ENCODE data around the gene F2RL2.

The F2RL2 gene

GRCh38 chr5:76625087-76625815, 2.0 kb upstream of the F2RL2 start:
- no peak overlapping the region for H3K4ac ChIP-seq (ENCODE audit: low read length)

GRCh38 chr5:76622076-76622475, 1.1 kb downstream of the F2RL2 start:
- no peak for DNase-seq (ENCODE audit: low spot score)
- Histone ChIP-seq H3K18ac (ENCODE audit: low read length) (no peak overlapping the region), H3K9ac (ENCODE audit: low read depth, low read length, poor library complexity) (no peak overlapping the region), H3K27me3 (ENCODE audit: control insufficient read depth in 3 of 3, insufficient read depth in 3 of 3, low read depth in 1 of 3, low read length in 3 of 3) (no peaks in the 10 kb centered on the region), H3K4me1 (ENCODE audit: control insufficient read depth in 2 of 2, insufficient read depth in 1 of 2, low read depth in 1 of 2, low read length in 2 of 2) (peaks cover 5 to 7% of the 10 kb centered on the region in 2 donors), H2BK120ac (ENCODE audit: low read depth, low read length) (no peak overlapping the region), H3K9me3 (replicated peaks in 1 of 2; ENCODE audit: control insufficient read depth in 2 of 2, insufficient read depth in 1 of 2, low read depth in 1 of 2, low read length in 2 of 2) (no peaks in the 10 kb centered on the region), H3K4ac (ENCODE audit: low read length) (no peak overlapping the region), H2AFZ (ENCODE audit: low read length) (no peak overlapping the region), H3K36me3 (replicated peaks in 1 of 2; ENCODE audit: control insufficient read depth in 2 of 2, insufficient read depth in 2 of 2, low read length in 2 of 2) (no peaks in the 10 kb centered on the region), H4K8ac (ENCODE audit: low read depth, low read length) (no peak overlapping the region), H3K14ac (ENCODE audit: low read length) (no peak overlapping the region), H3K4me2 (ENCODE audit: insufficient read depth, low read length, poor library complexity, severe bottlenecking) (no peak overlapping the region), H4K91ac (ENCODE audit: low read depth, low read length, poor library complexity) (no peak overlapping the region), H2BK15ac (ENCODE audit: low read length) (no peak overlapping the region), H3K27ac (replicated peaks; ENCODE audit: low read length) (no peak overlapping the region), H2BK12ac (ENCODE audit: low read length) (no peak overlapping the region), H3K4me3 (ENCODE audit: low read length in 2 of 2) (no peak overlapping the region), H3K23ac (ENCODE audit: low read depth, low read length, poor library complexity) (no peak overlapping the region), H2AK5ac (ENCODE audit: low read depth, low read length) (no peak overlapping the region), H2BK5ac (ENCODE audit: low read length) (no peak overlapping the region), H3K79me1 (ENCODE audit: low read depth, low read length) (no peaks in the 10 kb centered on the region)
- no CpG with 5 or more reads among the region's 5 CpGs for WGBS, 2 donors (ENCODE audit: extremely low coverage in 2 of 2, insufficient read length in 2 of 2, insufficient replicate concordance in 1 of 2)

More at GRCh38 chr5:76625087-76625815, 2.0 kb upstream of the F2RL2 start:
- Histone ChIP-seq H3K4me1 (ENCODE audit: control insufficient read depth in 2 of 2, insufficient read depth in 1 of 2, low read depth in 1 of 2, low read length in 2 of 2) (peaks cover 5 to 7% of the 10 kb centered on the region in 2 donors), H2AFZ (ENCODE audit: low read length) (no peak overlapping the region), H3K79me1 (ENCODE audit: low read depth, low read length) (no peaks in the 10 kb centered on the region), H2BK120ac (ENCODE audit: low read depth, low read length) (no peak overlapping the region), H2BK12ac (ENCODE audit: low read length) (no peak overlapping the region), H3K9ac (ENCODE audit: low read depth, low read length, poor library complexity) (no peak overlapping the region), H3K4me2 (ENCODE audit: insufficient read depth, low read length, poor library complexity, severe bottlenecking) (no peak overlapping the region), H3K4me3 (ENCODE audit: low read length in 2 of 2) (no peak overlapping the region), H2BK15ac (ENCODE audit: low read length) (no peak overlapping the region), H3K9me3 (replicated peaks in 1 of 2; ENCODE audit: control insufficient read depth in 2 of 2, insufficient read depth in 1 of 2, low read depth in 1 of 2, low read length in 2 of 2) (no peaks in the 10 kb centered on the region), H3K18ac (ENCODE audit: low read length) (no peak overlapping the region), H3K23ac (ENCODE audit: low read depth, low read length, poor library complexity) (no peak overlapping the region), H3K27me3 (ENCODE audit: control insufficient read depth in 3 of 3, insufficient read depth in 3 of 3, low read depth in 1 of 3, low read length in 3 of 3) (no peaks in the 10 kb centered on the region), H2AK5ac (ENCODE audit: low read depth, low read length) (no peak overlapping the region), H4K91ac (ENCODE audit: low read depth, low read length, poor library complexity) (no peak overlapping the region), H3K14ac (ENCODE audit: low read length) (no peak overlapping the region), H4K8ac (ENCODE audit: low read depth, low read length) (no peak overlapping the region), H3K36me3 (replicated peaks in 1 of 2; ENCODE audit: control insufficient read depth in 2 of 2, insufficient read depth in 2 of 2, low read length in 2 of 2) (peaks cover 0 to 12% of the 10 kb centered on the region in 2 donors), H2BK5ac (ENCODE audit: low read length) (no peak overlapping the region), H3K27ac (replicated peaks; ENCODE audit: low read length) (no peak overlapping the region)
- no CpG with 5 or more reads among the region's 8 CpGs for WGBS, 2 donors (ENCODE audit: extremely low coverage in 2 of 2, insufficient read length in 2 of 2, insufficient replicate concordance in 1 of 2)
- no peak for DNase-seq (ENCODE audit: low spot score)

DNA sequence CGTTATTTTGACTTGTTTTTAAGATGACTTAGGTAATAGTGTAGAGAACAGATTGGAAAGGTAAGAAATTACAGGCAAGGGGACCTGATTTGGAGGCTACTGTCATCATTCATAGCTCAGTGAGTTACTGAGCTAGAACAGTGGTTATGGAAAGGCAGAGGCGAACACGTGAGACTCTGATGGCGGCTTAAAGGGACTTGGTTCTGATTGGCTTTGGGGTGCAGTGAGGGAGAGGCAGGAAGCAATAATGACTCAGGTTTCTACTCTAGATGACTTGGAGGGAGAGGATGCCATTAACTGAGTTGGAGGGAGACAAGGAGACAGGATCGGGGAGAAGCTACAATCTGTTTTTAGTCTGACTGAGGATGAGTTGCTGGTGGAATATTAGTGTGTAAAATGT, 3.0 kb downstream of the F2RL2 start:
- Histone ChIP-seq H3K4me1 (ENCODE audit: control insufficient read depth in 2 of 2, insufficient read depth in 1 of 2, low read depth in 1 of 2, low read length in 2 of 2) (peaks cover 5 to 7% of the 10 kb centered on the region in 2 donors), H2BK15ac (ENCODE audit: low read length) (no peak overlapping the region), H2AK5ac (ENCODE audit: low read depth, low read length) (no peak overlapping the region), H2BK120ac (ENCODE audit: low read depth, low read length) (no peak overlapping the region), H3K79me1 (ENCODE audit: low read depth, low read length) (no peaks in the 10 kb centered on the region), H3K36me3 (replicated peaks in 1 of 2; ENCODE audit: control insufficient read depth in 2 of 2, insufficient read depth in 2 of 2, low read length in 2 of 2) (no peaks in the 10 kb centered on the region), H3K23ac (ENCODE audit: low read depth, low read length, poor library complexity) (no peak overlapping the region), H2BK5ac (ENCODE audit: low read length) (no peak overlapping the region), H2AFZ (ENCODE audit: low read length) (no peak overlapping the region), H3K4me3 (ENCODE audit: low read length in 2 of 2) (no peak overlapping the region), H4K91ac (ENCODE audit: low read depth, low read length, poor library complexity) (no peak overlapping the region), H3K27ac (replicated peaks; ENCODE audit: low read length) (no peak overlapping the region), H3K14ac (ENCODE audit: low read length) (no peak overlapping the region), H3K27me3 (ENCODE audit: control insufficient read depth in 3 of 3, insufficient read depth in 3 of 3, low read depth in 1 of 3, low read length in 3 of 3) (no peaks in the 10 kb centered on the region), H4K8ac (ENCODE audit: low read depth, low read length) (no peak overlapping the region), H3K9me3 (replicated peaks in 1 of 2; ENCODE audit: control insufficient read depth in 2 of 2, insufficient read depth in 1 of 2, low read depth in 1 of 2, low read length in 2 of 2) (no peaks in the 10 kb centered on the region), H2BK12ac (ENCODE audit: low read length) (no peak overlapping the region), H3K18ac (ENCODE audit: low read length) (no peak overlapping the region), H3K4ac (ENCODE audit: low read length) (no peak overlapping the region), H3K4me2 (ENCODE audit: insufficient read depth, low read length, poor library complexity, severe bottlenecking) (no peak overlapping the region), H3K9ac (ENCODE audit: low read depth, low read length, poor library complexity) (no peak overlapping the region)
- WGBS, 2 donors (ENCODE audit: extremely low coverage in 2 of 2, insufficient read length in 2 of 2, insufficient replicate concordance in 1 of 2), result no CpG with 5 or more reads among the region's 5 CpGs
- no peak for DNase-seq (ENCODE audit: low spot score)

DNA sequence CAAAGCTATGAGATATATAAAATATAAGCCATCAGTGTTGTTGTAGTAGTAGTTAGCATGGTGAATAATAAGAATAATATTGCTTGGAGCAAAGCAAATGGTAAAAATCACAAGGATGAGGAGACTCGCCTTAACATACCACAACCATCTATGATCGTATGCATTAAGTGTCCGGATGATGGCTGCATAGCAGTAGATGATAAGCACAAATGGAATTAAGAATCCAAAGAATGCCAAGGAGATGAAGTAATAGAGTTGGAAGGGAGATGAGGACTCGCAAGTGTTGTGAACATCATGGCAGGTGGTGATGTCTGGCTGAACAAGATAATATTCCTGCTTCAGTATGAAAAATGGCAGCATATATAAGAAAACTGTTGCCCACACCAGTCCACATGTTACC, 5.5 kb downstream of the F2RL2 start:
- no peak overlapping the region for H4K91ac ChIP-seq (ENCODE audit: low read depth, low read length, poor library complexity)

More for the DNA sequence above, 5.5 kb downstream of the F2RL2 start:
- H3K36me3 ChIP-seq (replicated peaks in 1 of 2; ENCODE audit: control insufficient read depth in 2 of 2, insufficient read depth in 2 of 2, low read length in 2 of 2), result peaks cover 2% of the 10 kb centered on the region in 2 donors
- H2BK120ac ChIP-seq (ENCODE audit: low read depth, low read length), result no peak overlapping the region
- no peaks in the 10 kb centered on the region for H3K27me3 ChIP-seq (ENCODE audit: control insufficient read depth in 3 of 3, insufficient read depth in 3 of 3, low read depth in 1 of 3, low read length in 3 of 3)
- no peak overlapping the region for H2BK5ac ChIP-seq (ENCODE audit: low read length)
- H3K79me1 ChIP-seq (ENCODE audit: low read depth, low read length), result no peaks in the 10 kb centered on the region
- no peak overlapping the region for H3K4me2 ChIP-seq (ENCODE audit: insufficient read depth, low read length, poor library complexity, severe bottlenecking)
- no peak overlapping the region for H3K18ac ChIP-seq (ENCODE audit: low read length)
- no CpG with 5 or more reads among the region's 4 CpGs for WGBS, 2 donors (ENCODE audit: extremely low coverage in 2 of 2, insufficient read length in 2 of 2, insufficient replicate concordance in 1 of 2)
- H3K4ac ChIP-seq (ENCODE audit: low read length), result no peak overlapping the region
- H2BK12ac ChIP-seq (ENCODE audit: low read length), result no peak overlapping the region
- no peak for DNase-seq (ENCODE audit: low spot score)
- no peak overlapping the region for H3K14ac ChIP-seq (ENCODE audit: low read length)
- H4K8ac ChIP-seq (ENCODE audit: low read depth, low read length), result no peak overlapping the region
- no peak overlapping the region for H3K9ac ChIP-seq (ENCODE audit: low read depth, low read length, poor library complexity)
- H3K4me1 ChIP-seq (ENCODE audit: control insufficient read depth in 2 of 2, insufficient read depth in 1 of 2, low read depth in 1 of 2, low read length in 2 of 2), result peaks cover 0 to 3% of the 10 kb centered on the region in 2 donors
- H2AK5ac ChIP-seq (ENCODE audit: low read depth, low read length), result no peak overlapping the region
- H3K4me3 ChIP-seq (ENCODE audit: low read length in 2 of 2), result no peak overlapping the region
- H3K9me3 ChIP-seq (replicated peaks in 1 of 2; ENCODE audit: control insufficient read depth in 2 of 2, insufficient read depth in 1 of 2, low read depth in 1 of 2, low read length in 2 of 2), result no peaks in the 10 kb centered on the region
- H2BK15ac ChIP-seq (ENCODE audit: low read length), result no peak overlapping the region
- H2AFZ ChIP-seq (ENCODE audit: low read length), result no peak overlapping the region
- no peak overlapping the region for H3K27ac ChIP-seq (replicated peaks; ENCODE audit: low read length)
- no peak overlapping the region for H3K23ac ChIP-seq (ENCODE audit: low read depth, low read length, poor library complexity)

Data from neuronal stem cell (in vitro differentiated cells).